ENCODE data around the gene SETBP1. TPM values are rescaled to one million over a fixed set of nuclear protein-coding genes. Genes with fewer than 3 reads are reported as not detected.

Gene SETBP1
- total RNA-seq, 4 donors from 2014 or later: 15.6 to 27.3 (median 19.1) TPM

- TF ChIP-seq CTCF (IDR thresholded peaks at IDR 0.05; ENCODE audit: low read depth): no peak
These were observed 24.5 kb downstream of the SETBP1 start for GRCh38 chr18:44705075-44705675.

GRCh38 chr18:44708451-44709083 lies 27.9 kb downstream of the SETBP1 start:
- TF ChIP-seq CTCF (IDR thresholded peaks at IDR 0.05; ENCODE audit: low read depth): no peak

GRCh38 chr18:44709307-44710126 lies 28.8 kb downstream of the SETBP1 start:
- TF ChIP-seq CTCF (IDR thresholded peaks at IDR 0.05; ENCODE audit: low read depth): no peak

- no peak for TF ChIP-seq CTCF (IDR thresholded peaks at IDR 0.05; ENCODE audit: low read depth)
These were observed 30.2 kb downstream of the SETBP1 start for GRCh38 chr18:44710931-44711330.

- TF ChIP-seq CTCF (IDR thresholded peaks at IDR 0.05; ENCODE audit: low read depth): no peak
These were observed 31.3 kb downstream of the SETBP1 start for GRCh38 chr18:44712025-44712424.

- TF ChIP-seq CTCF (IDR thresholded peaks at IDR 0.05; ENCODE audit: low read depth): no peak
These were observed 32.7 kb downstream of the SETBP1 start for GRCh38 chr18:44713435-44713834.

GRCh38 chr18:44714376-44714775 lies 33.7 kb downstream of the SETBP1 start:
- no peak for TF ChIP-seq CTCF (IDR thresholded peaks at IDR 0.05; ENCODE audit: low read depth)
